SKM-1 treated with dmso at 0.1 percent for 144 hours (cell line): ENCODE results near the gene SAC3D1.
"Not testable (repeated sequence)": the region's sequence is repeated elsewhere in the genome, so short reads cannot be mapped to it uniquely, and the experiment has no call there.

Experiments used
- DNase-seq: peaks from one replicate; lab custom pipeline; 2025; ENCODE audit not compliant: unreplicated experiment; lab: John Stamatoyannopoulos, UW

The SAC3D1 gene

GRCh38 chr11:65023502-65023901 lies 17.5 kb upstream of the SAC3D1 start:
- not testable (repeated sequence) for DNase-seq

- no peak for DNase-seq
Measured at GRCh38 chr11:65026810-65027209, 14.2 kb upstream of the SAC3D1 start.

- DNase-seq, result peak; percentile 97
Measured at GRCh38 chr11:65027213-65028067, 13.6 kb upstream of the SAC3D1 start, which contains the start of gene SNX15. Gene SNX15, plus strand, starts transcription at chr11:65027439. Its CDS starts 99 bp downstream, at chr11:65027538.

GRCh38 chr11:65032216-65032615 lies 8.8 kb upstream of the SAC3D1 start:
- DNase-seq, result no peak

- DNase-seq, result no peak
Measured at GRCh38 chr11:65034423-65034822, 6.6 kb upstream of the SAC3D1 start.

GRCh38 chr11:65035579-65035978 lies 5.4 kb upstream of the SAC3D1 start:
- no peak for DNase-seq

GRCh38 chr11:65036931-65037330 lies 4.1 kb upstream of the SAC3D1 start:
- no peak for DNase-seq

GRCh38 chr11:65040520-65040846 lies 527 bp upstream of the SAC3D1 start:
- no peak for DNase-seq

GRCh38 chr11:65042891-65043290 lies 1.9 kb downstream of the SAC3D1 start:
- DNase-seq, result no peak

GRCh38 chr11:65043881-65044501 lies 3.0 kb downstream of the SAC3D1 start:
- peak; percentile 76 for DNase-seq

- DNase-seq, result no peak
Measured at GRCh38 chr11:65045061-65045460, 4.1 kb downstream of the SAC3D1 start.

- DNase-seq, result no peak
Measured at GRCh38 chr11:65045728-65046127, 4.7 kb downstream of the SAC3D1 start.

- DNase-seq, result no peak
Measured at GRCh38 chr11:65047581-65048422, 6.8 kb downstream of the SAC3D1 start.

GRCh38 chr11:65051398-65051858 lies 10.4 kb downstream of the SAC3D1 start:
- no peak for DNase-seq

- no peak for DNase-seq
Measured at GRCh38 chr11:65053827-65054508, 13.0 kb downstream of the SAC3D1 start.

GRCh38 chr11:65055538-65055937 lies 14.5 kb downstream of the SAC3D1 start:
- no peak for DNase-seq

- DNase-seq, result no peak
Measured at GRCh38 chr11:65056999-65057398, 16.0 kb downstream of the SAC3D1 start.

- no peak for DNase-seq
Measured at GRCh38 chr11:65057526-65057925, 16.5 kb downstream of the SAC3D1 start.

GRCh38 chr11:65058012-65058411 lies 17.0 kb downstream of the SAC3D1 start:
- DNase-seq, result no peak

GRCh38 chr11:65058419-65059054 lies 17.5 kb downstream of the SAC3D1 start, which contains the start of gene NAALADL1:
Gene NAALADL1, minus strand, starts transcription at chr11:65058553. Its CDS starts 32 bp downstream, at chr11:65058521.
- DNase-seq, result no peak
